SK-N-SH treated with all-trans-retinoic acid at 6 μM for 48 hours (cell line): Measurements from ENCODE around the gene HOXC4.

Source experiments
- CREB5 ChIP-seq: fragments of 250-450 bp; sonication (Bioruptor Pico); IDR thresholded peaks from 2 replicates; pipeline ENCODE4 v1.5.1; 2020; ENCODE audit warnings: low read depth, mild to moderate bottlenecking, moderate library complexity
- ISL1 ChIP-seq: fragments of 250-450 bp; sonication (Bioruptor Pico); IDR thresholded peaks from 2 replicates; pipeline ENCODE4 v2.1.2; 2022; ENCODE audit warnings: mild to moderate bottlenecking, moderate library complexity
- OSR1 ChIP-seq: fragments of 250-450 bp; sonication (Bioruptor Pico); IDR thresholded peaks from 2 replicates; pipeline ENCODE4 v1.8.0; 2022; ENCODE audit warnings: moderate library complexity, mild to moderate bottlenecking, inconsistent platforms
- PATZ1 ChIP-seq: fragments of 250-450 bp; sonication (Bioruptor Pico); IDR thresholded peaks from 2 replicates; pipeline ENCODE4 v1.8.0; 2020; ENCODE audit warnings: mild to moderate bottlenecking, moderate library complexity, borderline replicate concordance
- TCF4 ChIP-seq: fragments of 250-450 bp; sonication (Bioruptor Pico); IDR thresholded peaks from 2 replicates; pipeline ENCODE4 v1.8.0; 2021; ENCODE audit warnings: mild to moderate bottlenecking, moderate library complexity, borderline replicate concordance
- ZC3H10 ChIP-seq: fragments of 250-450 bp; sonication (Bioruptor Pico); IDR thresholded peaks from 2 replicates; pipeline ENCODE4 v1.5.1; 2021; ENCODE audit warnings: mild to moderate bottlenecking, moderate library complexity
- ZFP3 ChIP-seq: fragments of 250-450 bp; sonication (Bioruptor Pico); IDR thresholded peaks from 2 replicates; pipeline ENCODE4 v1.5.0; 2020; ENCODE audit warnings: mild to moderate bottlenecking, moderate library complexity
- ZFP30 ChIP-seq: fragments of 450-650 bp; formaldehyde crosslinking; IDR thresholded peaks from 2 replicates; pipeline ENCODE4 v1.5.0; 2022; ENCODE audit warnings: mild to moderate bottlenecking, moderate library complexity
- TF ChIP-seq, protein P1 (sequence below): fragments of 250-450 bp; sonication (Bioruptor Pico); IDR thresholded peaks from 2 replicates; pipeline ENCODE4 v1.8.0; 2021; ENCODE audit warnings: low read depth, mild to moderate bottlenecking, moderate library complexity, borderline replicate concordance

DNA sequence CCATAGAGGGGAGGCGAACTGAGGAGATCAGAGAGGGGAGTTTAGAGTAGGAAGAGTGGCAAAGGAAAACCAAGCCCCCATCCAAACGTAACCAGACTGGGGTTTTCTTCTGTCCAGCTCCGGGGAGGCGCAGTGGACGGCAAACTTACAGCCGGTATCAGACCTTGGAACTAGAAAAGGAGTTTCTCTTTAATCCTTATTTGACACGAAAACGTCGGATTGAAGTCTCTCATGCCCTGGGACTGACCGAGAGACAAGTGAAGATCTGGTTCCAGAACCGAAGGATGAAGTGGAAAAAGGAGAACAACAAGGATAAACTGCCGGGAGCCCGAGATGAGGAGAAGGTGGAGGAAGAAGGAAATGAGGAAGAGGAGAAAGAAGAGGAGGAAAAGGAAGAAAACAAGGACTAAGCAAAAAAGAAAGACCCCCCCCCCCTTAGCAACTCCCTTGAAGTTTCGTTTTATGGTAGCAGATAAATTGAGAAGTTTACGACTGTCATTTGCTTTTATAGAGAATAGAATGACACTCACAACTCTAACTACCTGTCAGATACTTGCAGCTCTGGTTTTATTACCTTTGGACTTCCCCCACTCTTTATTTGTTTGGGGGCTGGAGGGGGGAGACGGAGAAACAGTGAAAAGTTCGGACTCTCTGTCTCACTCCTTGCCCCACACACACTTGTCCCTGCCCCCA lies 42.5 kb upstream of the HOXC4 start:
- TF ChIP-seq ZC3H10 (CRISPR knock-in tag): no peak
- no peak for TF ChIP-seq ZFP3 (CRISPR knock-in tag)
- TF ChIP-seq, protein P1, sequence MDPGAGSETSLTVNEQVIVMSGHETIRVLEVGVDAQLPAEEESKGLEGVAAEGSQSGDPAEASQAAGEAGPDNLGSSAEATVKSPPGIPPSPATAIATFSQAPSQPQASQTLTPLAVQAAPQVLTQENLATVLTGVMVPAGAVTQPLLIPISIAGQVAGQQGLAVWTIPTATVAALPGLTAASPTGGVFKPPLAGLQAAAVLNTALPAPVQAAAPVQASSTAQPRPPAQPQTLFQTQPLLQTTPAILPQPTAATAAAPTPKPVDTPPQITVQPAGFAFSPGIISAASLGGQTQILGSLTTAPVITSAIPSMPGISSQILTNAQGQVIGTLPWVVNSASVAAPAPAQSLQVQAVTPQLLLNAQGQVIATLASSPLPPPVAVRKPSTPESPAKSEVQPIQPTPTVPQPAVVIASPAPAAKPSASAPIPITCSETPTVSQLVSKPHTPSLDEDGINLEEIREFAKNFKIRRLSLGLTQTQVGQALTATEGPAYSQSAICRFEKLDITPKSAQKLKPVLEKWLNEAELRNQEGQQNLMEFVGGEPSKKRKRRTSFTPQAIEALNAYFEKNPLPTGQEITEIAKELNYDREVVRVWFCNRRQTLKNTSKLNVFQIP (CRISPR knock-in tag): no peak
- no peak for TF ChIP-seq TCF4 (CRISPR knock-in tag)
- no peak for TF ChIP-seq ISL1
- TF ChIP-seq CREB5 (CRISPR knock-in tag): no peak
- no peak for TF ChIP-seq PATZ1 (CRISPR knock-in tag)
- TF ChIP-seq OSR1 (CRISPR knock-in tag): no peak
- no peak for TF ChIP-seq ZFP30 (CRISPR knock-in tag)
